Measurements from ENCODE around the gene CCDC61. TPM values are rescaled to one million over a fixed set of nuclear protein-coding genes. Genes with fewer than 3 reads are reported as not detected.
A peak's percentile ranks its signal among the peaks of the same experiment; 100 is the strongest.

Gene CCDC61
- total RNA-seq, 2 experiments from 2014 or later, result 26.4 to 29.3 TPM

GRCh38 chr19:46065486-46066071 is 70.3 kb downstream of the CCDC61 start:
- Mint-ChIP-seq H3K27ac (no peak overlapping the region), H3K36me3 (ENCODE audit: low read depth) (no peaks in the 10 kb centered on the region), H3K9me3 (peaks cover 4% of the 10 kb centered on the region), H3K27me3 (ENCODE audit: low read depth) (peaks cover 31% of the 10 kb centered on the region), H3K4me3 (no peak overlapping the region), H3K4me1 (ENCODE audit: low read depth) (peaks cover 2% of the 10 kb centered on the region)
- intact Hi-C loops (cut with micrococcal nuclease), result no loop called here
- CTCF ChIA-PET, result interaction anchor here (1.0 kb wide), 1 partner anchor 12 kb away, joined by 3 read pairs; no protein-coding TSS in a partner anchor
- no peak for DNase-seq

- Mint-ChIP-seq H3K36me3 (ENCODE audit: low read depth) (no peaks in the 10 kb centered on the region), H3K27ac (no peak overlapping the region), H3K4me1 (ENCODE audit: low read depth) (peaks cover 2% of the 10 kb centered on the region), H3K9me3 (peaks cover 2% of the 10 kb centered on the region), H3K4me3 (no peak overlapping the region), H3K27me3 (ENCODE audit: low read depth) (peaks cover 40% of the 10 kb centered on the region)
- intact Hi-C loops (cut with micrococcal nuclease), result no loop called here
- CTCF ChIA-PET, result interaction anchor here (1.0 kb wide), 1 partner anchor 11 kb away, joined by 3 read pairs; no protein-coding TSS in a partner anchor
- DNase-seq, result no peak
Observed at GRCh38 chr19:46066471-46066870, 71.2 kb downstream of the CCDC61 start.

GRCh38 chr19:46067691-46068090 is 72.4 kb downstream of the CCDC61 start:
- DNase-seq, result no peak
- H3K27me3 Mint-ChIP-seq (ENCODE audit: low read depth), result peaks cover 43% of the 10 kb centered on the region
- no peaks in the 10 kb centered on the region for H3K9me3 Mint-ChIP-seq
- no peak overlapping the region for H3K27ac Mint-ChIP-seq
- H3K4me3 Mint-ChIP-seq, result no peak overlapping the region
- intact Hi-C loops (cut with micrococcal nuclease), result no loop called here
- CTCF ChIA-PET, result no interaction called here
- H3K36me3 Mint-ChIP-seq (ENCODE audit: low read depth), result no peaks in the 10 kb centered on the region
- H3K4me1 Mint-ChIP-seq (ENCODE audit: low read depth), result peaks cover 2% of the 10 kb centered on the region

Small RNA genes within 50 kb of the gene (microRNA-seq; reads per million reads assigned to microRNA genes)
- gene MIR769 (ENCODE audit: borderline microRNAs expressed, borderline replicate concordance), result 486 reads per million, percentile 77 among the genes with 10 or more reads in this experiment

Other genes with a start within 250 kb of the CCDC61 start
- gene SIX5, start 226.2 kb upstream of the CCDC61 start, total RNA-seq, result 1 to 10 TPM; 1.8 to 2.2 TPM
- gene DMPK, start 213.0 kb upstream of the CCDC61 start, total RNA-seq, result 1 to 10 TPM; 6.1 TPM
- 10 to 100 TPM; 28.6 to 29.1 TPM for gene DMWD, start 202.6 kb upstream of the CCDC61 start, total RNA-seq
- under 1 TPM in 1 of 2 experiments, not detected in 1; 0.17 TPM for gene RSPH6A, start 180.2 kb upstream of the CCDC61 start, total RNA-seq
- 10 to 100 TPM; 96.9 to 97.4 TPM for gene SYMPK, start 132.3 kb upstream of the CCDC61 start, total RNA-seq
- gene FOXA3, start 131.1 kb upstream of the CCDC61 start, total RNA-seq, result under 1 TPM in 1 of 2 experiments, not detected in 1; 0.20 TPM
- 10 to 100 TPM; 11.4 TPM for gene IRF2BP1, start 109.3 kb upstream of the CCDC61 start, total RNA-seq
- 1 to 10 TPM; 4.5 to 4.8 TPM for gene MYPOP, start 92.9 kb upstream of the CCDC61 start, total RNA-seq
- not detected for gene NANOS2, start 80.7 kb upstream of the CCDC61 start, total RNA-seq
- gene NOVA2, start 21.6 kb upstream of the CCDC61 start, total RNA-seq, result not detected
- gene PGLYRP1, start 27.6 kb downstream of the CCDC61 start, total RNA-seq, result not detected
- gene IGFL4, start 45.5 kb downstream of the CCDC61 start, total RNA-seq, result not detected
- gene IGFL3, start 129.2 kb downstream of the CCDC61 start, total RNA-seq, result not detected
- not detected for gene IGFL2, start 152.8 kb downstream of the CCDC61 start, total RNA-seq
- not detected for gene IGFL1, start 234.3 kb downstream of the CCDC61 start, total RNA-seq